Psoas muscle (tissue), 8 donors: ENCODE data around the gene TIMM44. TPM values are rescaled to one million over a fixed set of nuclear protein-coding genes. Genes with fewer than 3 reads are reported as not detected.
A peak's percentile ranks its signal among the peaks of the same experiment; 100 is the strongest.

Source experiments
- ATAC-seq, 4 donors: fragments of 200-7000 bp; cut with Tn5 transposase; one replicate each; pipeline ENCODE4 v1.9.1; 2020; ENCODE audit warnings: moderate library complexity in 3 of 4, mild to moderate bottlenecking in 2 of 4
- DNase-seq, 2 donors: peaks; one replicate each; pipeline ENCODE4 v3.0.0-alpha.2; 2020
- H3K27ac ChIP-seq: fragments of 200-600 bp; one replicate; pipeline ENCODE4 v1.8.0; 2022
- H3K27me3 ChIP-seq, 3 donors: fragments of 200-600 bp in 1 of 3; one replicate each; pipeline versions ENCODE4 v1.6.1 to v1.8.0; 2013 to 2022; ENCODE audit warnings: low read length in 2 of 3, mild to moderate bottlenecking in 2 of 3, moderate library complexity in 1 of 3; ENCODE audit not compliant: insufficient read depth in 3 of 3
- H3K36me3 ChIP-seq, 2 donors: fragments of 200-600 bp in 1 of 2; one replicate each; pipeline versions ENCODE4 v1.6.1 to v1.8.0; 2013 to 2022; ENCODE audit warnings: low read depth in 1 of 2, mild to moderate bottlenecking in 1 of 2, moderate library complexity in 1 of 2; ENCODE audit not compliant: insufficient read depth in 1 of 2
- H3K4me1 ChIP-seq: fragments of 200-600 bp; one replicate; pipeline ENCODE4 v1.8.0; 2022
- H3K4me3 ChIP-seq: fragments of 200-600 bp; one replicate; pipeline ENCODE4 v1.8.0; 2022; ENCODE audit warnings: mild to moderate bottlenecking
- H3K9me3 ChIP-seq: fragments of 200-600 bp; one replicate; pipeline ENCODE4 v1.8.0; 2022
- CTCF ChIP-seq: fragments of 200-600 bp; IDR thresholded peaks from one replicate; pipeline ENCODE4 v1.8.0; 2022; ENCODE audit warnings: antibody characterized with exemption
- WGBS, 3 donors: extraction: QIAGEN DNeasy Blood & Tissue Kit; methylation state at CpG; one replicate each; pipeline versions ENCODE4 v1.1.6 to v1.1.7; 2013; 5-methylcytosine and 5-hydroxymethylcytosine counted together
- intact Hi-C, 2 donors: fragments of 100-400 bp; cut with DNase I; formaldehyde crosslinking; loops; one replicate each; pipeline versions ENCODE4 v1.11.0 to v1.14.2; 2022
- polyA plus RNA-seq, 3 donors: library from polyadenylated mRNA; stranded (reverse); fragments of 200-250 nt; gene quantifications; one replicate each; pipeline ENCODE4 v1.2.3, GENCODE V29; 2013
- total RNA-seq, 4 donors: library from RNA; stranded (reverse); fragmentation: NEBNext Ultra II Directional in 2 of 4; extraction: Animal tissue kit (Norgen Biotek cat#: 25700) in 2 of 4; gene quantifications; one replicate each; pipeline versions ENCODE4 v1.2.1 to v1.2.4, GENCODE V29; 2021 to 2023
- donor health status: healthy with polysubstance abuse.
- donor health status: DM: no; HTN: no; CAD: no; lungs with moderate emphysema.
- donor health status: Bipolar disorder and iron deficiency.
- donor health status: healthy.
- donor health status: DM: yes; HTN: yes; CAD: no.
- donor health status: DM: no; HTN: no; CAD: no.
- donor health status: DM: no; HTN: no; CAD: no.
- donor health status: DM: yes; HTN: yes; CAD: no.

Gene TIMM44
- total and polyA plus RNA-seq, 7 donors = 67.0 to 173 (median 95.1) TPM

GRCh38 chr19:7978179-7978825 lies 34.8 kb upstream of the TIMM44 start:
- peaks cover 25% of the 10 kb centered on the region for H3K4me1 ChIP-seq
- H3K36me3 ChIP-seq = peaks cover 2 to 56% of the 10 kb centered on the region in 2 donors
- intact Hi-C loops = loop anchor here in 1 of 2 donors (2.0 kb wide), 1 partner anchor 18 kb away; no protein-coding TSS in a partner anchor
- H3K4me3 ChIP-seq = no peak overlapping the region
- ATAC-seq (peak in 2 of 4 donors; percentile 11 to 29), DNase-seq (peak in 1 of 2 donors; percentile 48)
- H3K27ac ChIP-seq = no peak overlapping the region
- H3K27me3 ChIP-seq = no peaks in the 10 kb centered on the region
- no peaks in the 10 kb centered on the region for H3K9me3 ChIP-seq
- TF ChIP-seq CTCF = no peak
- WGBS, 3 donors = 50 to 66% (median 61%) methylated on average over 12 of the region's 12 CpGs

- peaks cover 2 to 54% of the 10 kb centered on the region in 2 donors for H3K36me3 ChIP-seq
- intact Hi-C loops = loop anchor here in 1 of 2 donors (2.0 kb wide), 1 partner anchor 19 kb away; no protein-coding TSS in a partner anchor
- TF ChIP-seq CTCF = no peak
- ATAC-seq (no peak), DNase-seq (no peak)
- no peaks in the 10 kb centered on the region for H3K27me3 ChIP-seq
- H3K27ac ChIP-seq = no peak overlapping the region
- H3K4me3 ChIP-seq = no peak overlapping the region
- 95 to 98% (median 97%) methylated on average over 6 of the region's 6 CpGs for WGBS, 3 donors
- no peaks in the 10 kb centered on the region for H3K9me3 ChIP-seq
- peaks cover 25% of the 10 kb centered on the region for H3K4me1 ChIP-seq
These were observed 34.2 kb upstream of the TIMM44 start for GRCh38 chr19:7977723-7978040.

GRCh38 chr19:7977021-7977722 lies 33.7 kb upstream of the TIMM44 start:
- Histone ChIP-seq H3K4me3 (no peak overlapping the region), H3K27me3 (no peaks in the 10 kb centered on the region), H3K4me1 (peaks cover 24% of the 10 kb centered on the region), H3K9me3 (no peaks in the 10 kb centered on the region), H3K36me3 (peaks cover 2 to 55% of the 10 kb centered on the region in 2 donors), H3K27ac (no peak overlapping the region)
- DNase-seq = peak in 1 of 2 donors; percentile 26
- intact Hi-C loops = no loop called here
- TF ChIP-seq CTCF = no peak
- ATAC-seq = no peak
- 95 to 97% (median 97%) methylated on average over 15 of the region's 15 CpGs for WGBS, 3 donors

GRCh38 chr19:7976461-7976860 lies 33.0 kb upstream of the TIMM44 start:
- DNase-seq = no peak
- TF ChIP-seq CTCF = no peak
- Histone ChIP-seq H3K4me1 (peaks cover 22% of the 10 kb centered on the region), H3K36me3 (peaks cover 2 to 58% of the 10 kb centered on the region in 2 donors), H3K4me3 (no peak overlapping the region), H3K9me3 (no peaks in the 10 kb centered on the region), H3K27me3 (no peaks in the 10 kb centered on the region), H3K27ac (no peak overlapping the region)
- no peak for ATAC-seq
- intact Hi-C loops = no loop called here
- 84 to 96% (median 87%) methylated on average over 4 of the region's 4 CpGs for WGBS, 3 donors
